PC-9 (cell line): Measurements from ENCODE around the gene CTSF.

Experiments
- EZH2 ChIP-seq: fragments of 200-600 bp; sonication (generic); IDR thresholded peaks from 2 replicates; pipeline ENCODE4 v1.8.0; 2017; ENCODE audit warnings: antibody characterized with exemption, low read depth
- TF ChIP-seq, protein P1 (sequence below): fragments of 200-600 bp; sonication (generic); conservative IDR thresholded peaks from 2 replicates; pipeline ENCODE4 v1.6.1; 2017; ENCODE audit warnings: mixed run types, antibody characterized with exemption, mild to moderate bottlenecking, moderate library complexity

DNA sequence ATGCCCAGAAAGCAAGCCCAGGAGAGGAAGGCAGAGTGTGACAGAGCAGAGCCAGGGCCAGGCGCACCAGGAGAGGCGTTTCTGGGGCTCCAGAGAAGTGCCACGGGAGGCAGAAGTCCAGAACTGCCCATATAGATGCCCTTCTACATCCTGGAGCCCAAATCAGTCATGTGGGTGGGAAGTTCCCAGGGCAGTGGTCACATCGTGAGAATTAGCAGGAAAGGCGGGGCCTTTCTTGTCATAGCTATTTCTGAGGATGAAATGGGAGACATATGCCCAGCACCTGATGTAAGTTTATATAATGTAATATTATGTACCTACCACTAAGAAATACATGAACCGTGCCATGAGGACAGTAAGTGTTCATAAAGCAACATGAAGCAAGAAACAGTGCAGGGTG lies 35.6 kb downstream of the CTSF start:
- TF ChIP-seq, protein P1, sequence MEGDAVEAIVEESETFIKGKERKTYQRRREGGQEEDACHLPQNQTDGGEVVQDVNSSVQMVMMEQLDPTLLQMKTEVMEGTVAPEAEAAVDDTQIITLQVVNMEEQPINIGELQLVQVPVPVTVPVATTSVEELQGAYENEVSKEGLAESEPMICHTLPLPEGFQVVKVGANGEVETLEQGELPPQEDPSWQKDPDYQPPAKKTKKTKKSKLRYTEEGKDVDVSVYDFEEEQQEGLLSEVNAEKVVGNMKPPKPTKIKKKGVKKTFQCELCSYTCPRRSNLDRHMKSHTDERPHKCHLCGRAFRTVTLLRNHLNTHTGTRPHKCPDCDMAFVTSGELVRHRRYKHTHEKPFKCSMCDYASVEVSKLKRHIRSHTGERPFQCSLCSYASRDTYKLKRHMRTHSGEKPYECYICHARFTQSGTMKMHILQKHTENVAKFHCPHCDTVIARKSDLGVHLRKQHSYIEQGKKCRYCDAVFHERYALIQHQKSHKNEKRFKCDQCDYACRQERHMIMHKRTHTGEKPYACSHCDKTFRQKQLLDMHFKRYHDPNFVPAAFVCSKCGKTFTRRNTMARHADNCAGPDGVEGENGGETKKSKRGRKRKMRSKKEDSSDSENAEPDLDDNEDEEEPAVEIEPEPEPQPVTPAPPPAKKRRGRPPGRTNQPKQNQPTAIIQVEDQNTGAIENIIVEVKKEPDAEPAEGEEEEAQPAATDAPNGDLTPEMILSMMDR = no peak
- TF ChIP-seq EZH2 = no peak
